ENCODE measurements around the gene MORN1. TPM values are rescaled to one million over a fixed set of nuclear protein-coding genes. Genes with fewer than 3 reads are reported as not detected.

Gene MORN1
- total and polyA plus RNA-seq, 2 of the 4 experiments (the other 2 are of a cell fraction): 3.0 to 4.2 TPM

GRCh38 chr1:2378956-2379732 is 12.2 kb downstream of the MORN1 start:
- H2BK20ac ChIP-seq (ENCODE audit: low read depth, low read length): no peak overlapping the region
- no peak overlapping the region for H4K5ac ChIP-seq (ENCODE audit: low read depth, low read length)
- ChIA-PET POLR2A (ENCODE audit: unreplicated experiment) (no interaction called here), CTCF (interaction anchor here (0.7 to 0.8 kb wide), 2 partner anchors 184 to 190 kb away, joined by 3 to 4 read pairs; partner anchors contain the start of gene FAAP20)
- intact Hi-C loops (cut with micrococcal nuclease): no loop called here
- WGBS, 2 experiments (ENCODE audit: extremely low coverage in 2 of 2, insufficient read length in 1 of 2): 50% methylated on average over 2 of the region's 18 CpGs; no CpG with 5 or more reads in 1 of the 2 experiments
- H3K14ac ChIP-seq (replicated peaks; ENCODE audit: low read depth, low read length): no peak overlapping the region
- no peak overlapping the region for H4K91ac ChIP-seq (ENCODE audit: insufficient read depth, low read depth, low read length)
- no peak overlapping the region for H2BK5ac ChIP-seq (ENCODE audit: low read depth, low read length, poor library complexity, severe bottlenecking)
- H3K4me2 ChIP-seq (ENCODE audit: low read depth, low read length): no peak overlapping the region
- no peak overlapping the region for H3K23ac ChIP-seq (ENCODE audit: low read depth, low read length)
- no peaks in the 10 kb centered on the region for H3K79me1 ChIP-seq (ENCODE audit: low read depth in 1 of 2, low read length in 2 of 2)
- H2BK15ac ChIP-seq (ENCODE audit: low read depth, low read length): no peak overlapping the region
- H3K9me3 ChIP-seq (ENCODE audit: control insufficient read depth, insufficient read depth, low read length): no peaks in the 10 kb centered on the region
- dilution Hi-C loops (cut with HindIII; ENCODE audit: low sequenced_read_pairs, unreplicated experiment): no loop called here
- TF ChIP-seq RFX5 (IDR thresholded peaks at IDR 0.05; ENCODE audit: low read depth, low read length) (no peak), RAD21 (IDR thresholded peaks at IDR 0.05; ENCODE audit: low read length) (no peak)
- H2AK5ac ChIP-seq (ENCODE audit: low read depth, low read length): no peak overlapping the region
- H3K27ac ChIP-seq (ENCODE audit: insufficient read depth, low read length): no peak overlapping the region
- H3K9me1 ChIP-seq (ENCODE audit: insufficient read depth, low read length): no peaks in the 10 kb centered on the region
- no peak overlapping the region for H3K9ac ChIP-seq (ENCODE audit: low read depth, low read length)
- no peak overlapping the region for H4K8ac ChIP-seq (ENCODE audit: low read depth in 2 of 2, low read length in 2 of 2)
- H2AK9ac ChIP-seq (replicated peaks; ENCODE audit: low read depth, low read length, poor library complexity): no peak overlapping the region
- no TSS peak for BruUV-seq (replicated peaks)
- no peak overlapping the region for H3K4me3 ChIP-seq (ENCODE audit: insufficient read depth, low read depth, low read length)
- H3K36me3 ChIP-seq (ENCODE audit: control insufficient read depth, insufficient read depth, low read length): no peaks in the 10 kb centered on the region
- H3K4ac ChIP-seq (ENCODE audit: low read depth, low read length): no peak overlapping the region
- in situ Hi-C loops (cut with MboI; ENCODE audit: low sequenced_read_pairs): no loop called here
- H3K18ac ChIP-seq (ENCODE audit: low read depth, low read length): no peak overlapping the region
- H3K27me3 ChIP-seq (ENCODE audit: control insufficient read depth, insufficient read depth, low read length): no peaks in the 10 kb centered on the region
- H2AFZ ChIP-seq (replicated peaks; ENCODE audit: low read length, poor library complexity): no peak overlapping the region
- ATAC-seq (ENCODE audit: low read depth): no peak
- H3K56ac ChIP-seq (ENCODE audit: extremely low read depth, insufficient read depth, low read length): no peak overlapping the region
- no peaks in the 10 kb centered on the region; the same call in 1 of the 2 replicates for H4K20me1 ChIP-seq (ENCODE audit: insufficient read depth, low read length)
- H3K4me1 ChIP-seq (ENCODE audit: control insufficient read depth, insufficient read depth, low read length): no peaks in the 10 kb centered on the region
- no peak for DNase-seq
- no peak overlapping the region for H2BK120ac ChIP-seq (ENCODE audit: low read depth, low read length)

Data from IMR-90 (cell line).